ENCODE data around the gene PLA2G4D.

The PLA2G4D gene

DNA sequence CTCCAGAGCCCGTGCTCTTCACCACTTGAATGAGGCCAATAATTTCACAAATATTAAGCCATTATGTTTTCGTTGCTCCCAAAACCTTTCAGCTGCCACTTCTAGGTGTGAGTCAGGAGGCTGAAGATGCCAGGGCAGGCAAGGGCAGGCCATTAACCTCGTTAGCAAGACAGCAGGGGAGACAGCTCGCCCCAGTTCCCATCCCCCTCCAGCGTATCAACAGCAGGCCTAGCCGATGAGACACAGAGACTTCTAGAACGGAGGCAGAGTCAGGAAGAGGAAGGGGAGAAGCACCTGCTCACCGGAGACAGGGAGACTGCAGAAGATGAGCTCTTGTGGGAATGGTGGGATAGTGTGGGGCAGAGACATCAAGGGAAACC is 45.6 kb downstream of the PLA2G4D start:
- no peak for DNase-seq

DNA sequence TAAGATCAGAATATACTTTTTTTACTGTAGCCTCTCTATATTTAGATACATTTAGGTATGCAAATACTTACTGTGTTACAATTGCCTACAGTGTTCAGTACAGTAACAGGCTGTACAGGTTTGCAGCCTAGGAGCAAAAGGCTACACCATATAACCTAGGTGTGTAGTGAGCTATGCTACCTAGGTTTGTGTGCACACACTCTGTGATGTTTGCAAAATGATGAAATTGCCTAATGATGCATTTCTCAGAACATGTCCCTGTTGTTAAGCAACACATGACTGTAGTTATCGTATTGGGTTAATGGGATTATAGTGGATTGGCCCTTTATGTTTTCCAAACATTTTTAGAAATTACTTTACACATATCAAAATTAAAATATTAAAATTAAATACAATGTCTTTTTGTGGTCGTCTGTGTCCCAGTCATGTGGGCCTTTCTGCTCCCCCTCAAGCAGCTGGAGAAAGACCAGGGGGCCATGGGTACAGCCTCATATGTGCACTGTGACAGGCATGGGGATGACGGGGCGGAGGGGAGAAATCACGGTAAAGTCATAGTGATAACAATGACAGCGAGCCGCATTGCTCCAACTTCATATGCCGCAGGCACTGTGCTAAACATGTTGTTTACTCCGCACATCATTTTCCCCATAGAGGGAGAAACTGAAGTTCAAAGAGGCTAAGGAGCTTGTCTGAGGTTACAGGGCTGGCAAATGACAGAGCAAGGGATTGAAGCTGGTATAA is 46.1 kb downstream of the PLA2G4D start:
- DNase-seq: no peak

DNA sequence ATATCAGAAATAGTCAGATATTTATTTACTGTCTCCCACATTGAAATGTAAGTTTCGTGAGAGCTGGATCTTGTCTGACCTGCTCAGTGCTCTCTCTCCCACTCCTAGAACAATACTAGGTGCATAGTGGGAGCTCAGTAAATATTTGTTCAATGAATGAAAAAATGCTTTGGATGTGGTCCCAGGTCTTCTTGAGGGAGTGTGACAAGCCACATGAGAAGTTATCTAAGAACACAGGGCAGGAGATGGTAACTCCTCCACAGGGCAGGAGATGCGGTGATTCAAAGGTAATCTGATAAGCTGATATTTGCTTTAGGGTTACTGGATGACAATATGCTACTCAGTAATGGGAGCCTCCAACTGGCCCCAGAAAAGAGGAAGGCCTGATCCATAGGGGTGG is 47.8 kb downstream of the PLA2G4D start:
- no peak for DNase-seq

DNA sequence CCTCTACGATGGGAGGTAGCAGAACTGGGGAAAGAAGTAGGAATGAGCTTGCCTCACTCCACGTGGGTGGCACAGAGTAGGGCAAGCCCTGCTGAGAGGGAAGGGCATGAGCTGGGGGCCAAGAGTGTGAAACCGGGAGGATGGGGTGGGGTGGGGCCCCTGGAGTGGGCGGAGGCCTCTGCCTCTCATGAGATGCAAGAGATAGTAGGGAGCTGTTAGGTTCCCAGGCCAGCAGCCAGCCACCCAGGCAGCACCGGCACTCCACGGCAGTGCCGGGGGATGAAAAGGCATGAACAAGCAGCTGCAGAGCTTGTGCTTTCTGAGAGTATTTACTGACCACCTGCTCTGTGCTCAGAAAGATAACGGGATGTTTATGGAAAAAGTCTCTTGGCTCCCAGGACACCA is 49.1 kb downstream of the PLA2G4D start:
- DNase-seq: no peak

DNA sequence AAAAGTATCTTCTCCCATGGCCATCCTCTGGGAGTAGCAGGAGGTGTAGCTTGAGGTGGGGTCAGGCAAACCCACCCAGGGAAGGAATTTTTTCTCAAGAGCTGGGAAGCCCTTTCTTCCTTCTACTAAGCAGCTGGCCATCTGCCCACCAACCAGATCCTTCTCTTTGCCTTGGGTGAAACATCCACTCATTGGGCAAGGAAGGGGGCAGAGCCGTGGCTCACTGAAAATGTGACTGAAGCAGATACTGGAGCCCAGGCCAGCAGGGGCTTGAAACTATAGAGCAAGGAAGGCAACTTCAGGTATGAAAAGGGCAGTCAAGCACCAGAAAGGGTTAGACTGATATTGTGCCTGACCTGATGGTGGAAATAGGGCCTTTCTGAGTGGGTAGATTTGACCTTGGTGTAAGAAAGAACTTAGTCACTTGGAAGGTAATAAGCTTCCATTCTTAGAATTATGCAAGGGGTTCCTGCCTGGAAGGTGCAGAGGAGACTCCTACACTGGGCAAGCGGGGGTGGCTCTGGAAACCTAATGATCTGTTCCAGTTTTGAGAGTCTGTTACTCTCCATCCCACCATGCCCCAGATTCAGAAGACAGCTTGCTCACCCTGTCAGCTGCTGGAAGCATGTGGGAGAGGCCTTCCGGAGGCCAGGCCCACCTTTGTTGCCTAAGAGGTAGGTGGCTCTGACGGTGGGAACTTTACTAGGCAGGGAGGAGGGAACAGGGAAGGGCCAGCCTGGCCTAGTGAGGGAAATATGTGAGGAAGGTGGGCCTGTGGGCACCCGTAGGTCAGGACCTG is 51.6 kb downstream of the PLA2G4D start:
- DNase-seq: no peak

DNA sequence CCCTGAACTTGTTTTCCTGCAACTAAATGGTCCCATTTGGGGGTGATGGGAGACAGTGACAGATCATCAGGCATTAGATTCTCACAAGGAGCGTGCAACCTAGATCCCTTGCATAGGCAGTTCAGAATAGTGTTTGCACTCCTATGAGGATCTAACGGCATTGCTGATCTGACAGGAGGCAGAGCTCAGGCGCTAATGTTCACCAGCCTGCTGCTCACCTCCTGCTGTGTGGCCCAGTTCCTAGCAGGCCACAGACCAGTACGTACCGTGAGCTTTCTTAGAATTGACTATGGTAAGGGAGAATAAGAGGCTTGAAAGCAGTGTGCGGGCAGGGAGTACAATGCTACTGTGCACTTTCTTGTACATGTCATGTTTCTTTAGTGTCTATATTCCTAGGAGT is 56.0 kb downstream of the PLA2G4D start:
- DNase-seq: no peak

DNA sequence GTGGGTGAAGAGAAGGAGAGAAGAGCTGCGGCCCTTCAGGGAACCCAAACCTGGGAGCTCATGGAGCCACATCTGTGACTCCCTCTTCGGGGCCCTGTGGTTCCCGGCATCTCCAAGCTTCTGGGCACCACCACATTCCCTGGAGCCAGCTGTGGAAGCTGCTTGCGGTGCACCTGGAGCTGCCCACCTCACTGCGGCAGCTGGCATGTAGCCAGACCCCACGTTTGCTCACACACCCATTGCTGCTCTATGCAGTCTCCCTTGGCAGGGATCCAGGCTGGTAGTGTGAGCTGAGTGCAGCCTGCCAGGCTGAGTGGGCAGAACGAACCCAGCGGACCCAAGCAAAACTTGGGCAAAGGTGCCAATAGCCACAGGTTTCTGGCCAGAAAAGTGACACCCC is 56.7 kb downstream of the PLA2G4D start:
- no peak for DNase-seq

DNA sequence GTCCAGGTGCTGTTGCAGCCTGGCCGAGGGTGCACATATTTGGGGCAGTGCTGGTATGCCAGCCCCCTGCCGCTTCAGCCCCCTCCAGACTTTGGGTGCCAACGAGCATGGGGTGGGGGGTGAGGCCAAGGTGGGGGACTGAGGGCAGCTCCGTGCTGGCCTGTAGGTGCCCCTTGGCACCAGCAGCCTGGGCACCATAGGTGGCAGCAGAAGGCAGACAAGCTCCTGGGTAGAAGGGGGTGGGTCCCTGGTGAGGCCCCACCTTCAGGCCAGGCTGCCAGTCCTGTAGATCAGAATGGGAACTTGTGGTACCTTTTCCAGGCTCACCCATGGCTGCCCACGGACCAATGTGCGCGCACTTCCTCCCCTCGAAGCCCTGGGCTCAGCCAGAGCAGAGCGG is 57.4 kb downstream of the PLA2G4D start:
- DNase-seq: no peak

DNA sequence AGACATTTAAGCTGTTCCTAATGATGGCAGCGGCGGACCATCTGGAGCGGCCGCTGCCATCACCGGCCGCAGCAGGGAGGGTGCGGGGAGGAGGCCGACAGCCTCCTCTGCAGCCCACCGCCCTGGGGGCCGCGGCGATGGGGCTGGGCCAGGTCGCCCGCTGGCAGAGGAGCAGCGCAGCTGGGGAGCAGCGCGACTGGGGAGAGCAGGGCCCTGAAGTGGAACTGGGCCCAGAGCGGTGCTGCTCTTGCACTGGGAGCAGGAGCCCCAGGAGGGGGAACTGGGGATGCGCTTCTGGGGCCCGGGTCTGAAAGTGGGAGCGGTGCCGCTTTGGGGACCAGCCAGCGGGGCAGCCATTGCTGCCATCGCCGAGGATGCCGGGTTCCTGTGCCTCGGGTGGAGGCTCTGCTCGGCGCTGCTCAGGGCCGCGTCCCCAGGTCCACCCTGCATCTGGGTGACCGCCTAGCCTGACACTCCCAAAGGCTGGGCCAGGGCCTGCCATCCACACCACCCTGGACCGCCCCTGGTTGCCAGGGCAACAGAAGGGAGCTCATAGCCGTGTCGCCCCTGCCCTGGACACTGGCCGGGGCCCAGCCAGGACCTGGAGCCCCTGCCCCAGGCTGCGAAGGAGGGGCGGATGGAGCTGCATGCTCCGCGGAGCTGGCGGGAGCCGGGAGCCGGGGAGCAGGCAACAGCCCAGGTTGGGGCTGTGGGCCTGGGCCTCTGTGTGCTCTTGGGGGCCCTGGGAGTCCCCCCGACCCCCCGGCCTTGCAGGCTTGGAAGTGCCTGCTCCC is 58.1 kb downstream of the PLA2G4D start:
- no peak for DNase-seq

DNA sequence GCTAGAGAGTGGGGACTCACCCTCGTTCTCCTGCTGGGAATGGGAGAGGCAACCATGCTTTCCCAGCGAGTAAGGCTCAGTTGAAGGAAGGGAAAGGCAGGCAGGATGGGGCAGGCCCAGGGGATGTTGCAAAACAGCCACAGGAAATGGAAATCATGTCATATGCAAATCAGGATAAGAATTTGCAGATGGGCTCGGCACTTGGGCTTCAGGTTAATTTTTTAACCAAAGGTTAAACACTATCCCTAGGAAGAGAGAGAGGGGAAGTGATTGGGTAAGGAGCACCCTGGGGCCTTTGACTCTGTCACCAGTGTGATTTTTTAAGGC is 59.0 kb downstream of the PLA2G4D start:
- DNase-seq: no peak

DNA sequence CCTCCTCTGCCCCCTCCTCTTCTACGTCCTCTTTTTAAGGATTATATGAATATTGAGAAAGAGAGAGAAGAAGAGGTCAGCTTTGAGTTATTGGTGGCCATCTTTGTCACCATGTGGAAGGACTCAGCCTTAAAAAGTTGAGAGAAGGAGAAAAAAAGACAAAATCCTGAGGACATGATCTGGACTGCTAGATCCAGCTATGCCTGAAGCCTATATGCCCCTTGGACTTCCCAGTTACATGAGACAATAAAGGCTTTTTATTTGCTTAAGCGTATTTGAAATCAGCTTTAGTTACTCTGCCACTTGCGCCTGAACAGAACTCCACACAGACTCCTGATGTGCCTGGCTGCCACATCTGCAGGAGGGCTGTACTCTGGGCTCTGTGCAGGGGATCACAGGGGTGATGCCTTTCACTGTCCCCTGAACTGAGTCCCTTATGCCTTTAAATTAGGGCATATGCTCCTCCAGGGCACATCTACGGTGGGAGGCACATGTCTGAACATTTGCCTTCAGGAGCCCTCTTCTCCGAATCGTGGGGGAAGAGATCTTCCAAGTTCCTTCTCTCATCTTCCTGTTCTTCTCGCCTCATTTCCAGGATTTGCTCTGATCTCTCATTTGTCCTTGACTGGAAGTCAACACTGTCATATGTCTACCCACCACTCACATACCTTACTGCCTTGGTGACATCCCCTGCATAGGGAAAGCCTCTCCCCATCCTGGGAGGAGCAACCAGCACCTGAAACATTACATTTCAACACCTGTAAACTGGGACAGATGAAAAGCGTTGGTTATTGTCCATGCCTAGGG is 59.5 kb downstream of the PLA2G4D start:
- DNase-seq: no peak

DNA sequence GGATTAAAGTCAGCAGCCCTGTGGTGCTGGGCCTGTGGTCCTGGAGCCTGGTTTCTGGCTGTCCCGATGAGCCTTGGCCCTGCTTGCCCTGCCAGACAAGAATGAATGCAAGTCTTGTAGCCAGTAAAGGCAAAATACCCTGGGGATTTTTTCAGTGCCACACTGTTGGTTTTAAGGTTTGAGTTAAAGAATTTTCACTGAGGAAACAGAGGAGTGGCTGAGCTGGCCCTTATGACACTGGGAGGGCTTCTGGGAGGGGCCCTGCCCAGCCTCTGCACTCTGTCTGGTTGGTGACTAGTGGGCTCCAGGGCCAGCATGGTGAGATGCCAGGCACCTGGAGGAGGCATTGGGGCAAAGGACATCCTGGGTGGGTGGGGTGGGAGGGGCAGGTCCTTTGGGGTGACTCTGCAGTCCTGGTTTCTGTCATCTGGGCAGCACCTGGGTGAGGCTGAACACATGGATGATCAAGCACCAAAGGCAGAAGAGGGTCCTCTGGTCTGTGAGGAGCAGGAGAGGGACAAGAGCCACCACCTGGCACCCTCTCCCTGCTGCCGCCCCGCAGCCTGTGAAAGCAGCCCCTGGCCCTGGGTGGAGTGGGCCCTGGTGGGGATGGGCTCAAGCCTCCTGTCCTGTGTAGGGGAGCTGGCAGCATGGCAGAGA is 61.0 kb downstream of the PLA2G4D start:
- DNase-seq: no peak

DNA sequence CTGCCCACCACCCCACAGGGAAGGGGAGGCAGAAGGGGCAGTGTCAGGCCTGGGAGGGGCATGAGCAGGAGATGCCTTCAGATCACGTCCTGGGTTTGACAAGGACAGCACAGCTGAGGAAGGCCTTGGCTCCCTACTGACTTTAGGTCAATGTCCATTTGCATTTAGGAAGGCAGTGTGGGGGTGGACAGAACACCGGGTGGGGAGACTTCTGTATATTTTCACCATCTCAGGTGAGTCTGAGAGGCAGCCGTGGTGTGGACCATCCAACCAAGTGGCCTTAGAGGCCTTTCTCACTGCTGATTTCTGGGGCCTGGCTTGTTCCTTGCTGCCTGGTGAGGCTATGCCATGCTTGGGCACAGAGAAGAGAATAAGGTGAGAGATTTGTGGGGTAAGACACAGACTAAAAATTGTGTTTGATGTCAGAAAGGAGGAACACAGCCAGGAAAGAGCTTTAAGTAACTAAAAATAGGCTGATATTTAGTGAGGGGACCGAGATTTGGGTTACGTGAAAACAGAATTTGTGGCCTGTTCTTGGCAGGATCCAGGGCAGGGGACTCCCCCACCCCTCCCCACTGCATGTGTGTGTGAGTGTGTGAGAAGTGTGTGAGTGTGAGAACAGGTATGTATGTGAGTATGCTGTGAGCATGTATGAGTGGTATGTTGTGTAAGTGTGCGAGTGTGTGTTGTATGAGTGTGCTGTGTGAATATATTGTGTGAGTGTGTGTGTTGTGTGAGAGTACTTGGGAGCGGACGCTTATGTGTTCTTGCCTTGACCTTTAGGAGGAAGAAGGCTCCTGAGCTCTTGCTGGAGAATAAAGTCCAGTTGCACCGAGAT is 61.8 kb downstream of the PLA2G4D start:
- DNase-seq: no peak

DNA sequence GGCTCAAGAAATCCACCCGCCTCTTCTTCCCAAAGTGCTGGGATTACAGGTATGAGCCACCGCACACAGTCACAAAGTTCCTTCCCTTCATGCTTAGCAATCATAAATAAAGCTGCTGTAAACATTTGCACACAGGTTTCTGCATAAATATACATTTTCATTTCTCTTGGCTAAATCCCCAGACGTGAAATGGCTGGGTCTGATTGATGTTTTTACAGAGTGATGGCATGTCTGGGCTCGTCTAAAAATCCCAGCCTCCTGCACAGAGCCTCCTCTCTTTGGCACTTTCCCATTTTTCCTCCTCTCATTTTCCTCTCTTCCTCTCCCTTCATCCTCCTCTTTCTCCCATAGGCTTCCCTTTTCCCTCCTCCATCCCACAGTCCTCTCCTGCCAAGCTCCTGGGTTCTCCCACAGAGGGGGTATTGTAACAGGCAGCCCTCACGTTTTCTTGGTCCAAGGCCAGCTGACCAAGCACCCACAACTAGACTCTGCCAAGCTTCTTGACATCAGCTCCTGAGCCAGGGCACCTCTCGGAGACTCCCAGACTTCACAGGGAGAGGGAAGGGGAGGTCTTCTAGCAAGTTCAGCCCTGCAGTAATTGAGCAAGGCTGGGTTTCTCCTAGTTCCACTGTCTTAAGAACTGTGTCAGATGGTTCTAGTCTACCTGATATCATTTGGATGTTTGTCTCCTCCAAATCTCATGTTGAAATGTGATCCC is 63.0 kb downstream of the PLA2G4D start:
- DNase-seq: no peak

DNA sequence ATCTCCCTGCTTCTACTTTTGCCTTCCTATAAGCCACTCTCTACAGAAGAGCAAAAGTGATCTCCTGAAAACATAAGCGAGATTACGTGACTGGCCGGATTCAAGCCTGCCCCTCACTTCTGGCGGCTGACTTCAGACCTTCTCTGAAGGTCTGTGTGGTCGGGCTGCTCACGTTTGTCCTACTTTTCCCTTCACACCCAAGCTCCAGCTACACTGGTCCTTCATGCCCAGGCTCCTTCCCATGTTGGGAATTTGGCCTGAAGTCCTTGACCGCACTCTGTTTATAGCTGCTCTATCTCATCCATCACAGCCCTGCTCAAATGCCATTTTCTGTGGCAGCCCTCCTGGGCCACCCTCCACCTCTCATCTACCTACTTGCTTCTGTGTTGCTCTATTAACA is 66.8 kb downstream of the PLA2G4D start:
- no peak for DNase-seq

DNA sequence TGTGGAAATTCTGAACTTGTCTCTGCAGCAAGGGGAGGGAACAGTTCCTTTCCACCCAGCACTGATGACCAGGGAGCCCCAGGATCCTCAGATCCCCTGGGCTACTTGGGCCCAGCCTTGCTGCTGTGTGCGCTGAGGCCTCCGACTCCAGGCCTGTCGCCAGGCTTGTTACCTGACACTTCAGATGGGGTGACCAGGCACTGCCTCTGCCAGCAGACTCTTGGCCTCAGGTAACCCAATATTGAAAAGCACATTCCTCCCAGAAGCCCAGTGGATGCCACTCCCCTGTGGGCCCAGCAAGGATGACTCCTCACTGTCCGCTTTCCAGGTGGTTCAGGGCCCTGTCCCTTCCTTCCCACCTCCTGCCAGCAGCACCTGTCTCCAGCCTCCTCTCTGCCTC is 70.1 kb downstream of the PLA2G4D start:
- DNase-seq: no peak

DNA sequence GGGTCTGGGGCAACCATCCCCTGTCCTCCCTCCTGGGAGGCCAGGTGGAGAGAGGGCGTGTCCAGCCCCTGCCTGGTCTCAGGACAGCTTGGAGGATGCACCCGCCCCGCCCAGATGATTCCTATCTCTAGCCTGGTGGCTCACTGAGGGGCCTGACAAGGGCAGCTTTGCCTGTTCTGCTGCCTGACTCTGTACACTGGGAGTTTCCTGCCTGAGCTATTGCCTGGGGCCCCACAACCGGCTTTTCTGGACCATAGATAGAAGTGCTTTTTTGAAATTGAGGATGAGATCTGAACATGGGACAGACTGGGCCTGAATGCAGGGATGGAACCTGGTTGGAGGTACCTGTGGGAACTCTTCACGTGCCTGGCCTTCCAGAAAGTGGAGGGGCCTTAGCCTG is 72.8 kb downstream of the PLA2G4D start:
- no peak for DNase-seq

DNA sequence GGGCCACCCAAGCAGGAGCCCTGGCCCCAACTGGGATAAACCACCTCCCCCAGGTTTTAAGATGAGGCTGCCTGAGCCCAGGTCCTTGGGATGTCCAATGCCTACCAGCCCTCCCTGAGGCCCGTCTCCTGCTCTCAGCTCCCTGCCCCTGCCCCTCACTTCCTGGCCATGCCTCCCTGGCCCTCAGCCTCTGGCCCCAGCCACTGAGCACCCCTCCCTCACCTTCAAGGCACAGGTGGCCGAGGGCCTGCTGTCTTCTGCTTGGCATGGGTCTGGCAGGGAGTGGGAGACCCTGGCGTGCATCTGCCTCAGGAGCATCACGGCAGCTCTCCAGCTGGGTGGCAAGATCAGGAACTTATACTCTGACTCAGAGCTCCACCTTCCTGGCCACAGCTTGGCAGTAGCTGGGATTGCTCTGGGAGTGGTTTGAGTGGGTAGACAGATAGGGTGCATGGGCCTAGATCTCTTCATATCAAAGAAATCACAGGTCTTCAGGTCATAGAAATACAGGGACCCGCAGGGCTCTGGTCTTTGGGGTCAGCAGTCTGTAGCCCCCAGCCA is 73.6 kb downstream of the PLA2G4D start, which contains the start of gene PLA2G4E:
TSS of gene PLA2G4E (minus strand) at position 330 of the 561 bp plus-strand sequence. CDS start at position 318, 12 bp downstream.
- DNase-seq: no peak

DNA sequence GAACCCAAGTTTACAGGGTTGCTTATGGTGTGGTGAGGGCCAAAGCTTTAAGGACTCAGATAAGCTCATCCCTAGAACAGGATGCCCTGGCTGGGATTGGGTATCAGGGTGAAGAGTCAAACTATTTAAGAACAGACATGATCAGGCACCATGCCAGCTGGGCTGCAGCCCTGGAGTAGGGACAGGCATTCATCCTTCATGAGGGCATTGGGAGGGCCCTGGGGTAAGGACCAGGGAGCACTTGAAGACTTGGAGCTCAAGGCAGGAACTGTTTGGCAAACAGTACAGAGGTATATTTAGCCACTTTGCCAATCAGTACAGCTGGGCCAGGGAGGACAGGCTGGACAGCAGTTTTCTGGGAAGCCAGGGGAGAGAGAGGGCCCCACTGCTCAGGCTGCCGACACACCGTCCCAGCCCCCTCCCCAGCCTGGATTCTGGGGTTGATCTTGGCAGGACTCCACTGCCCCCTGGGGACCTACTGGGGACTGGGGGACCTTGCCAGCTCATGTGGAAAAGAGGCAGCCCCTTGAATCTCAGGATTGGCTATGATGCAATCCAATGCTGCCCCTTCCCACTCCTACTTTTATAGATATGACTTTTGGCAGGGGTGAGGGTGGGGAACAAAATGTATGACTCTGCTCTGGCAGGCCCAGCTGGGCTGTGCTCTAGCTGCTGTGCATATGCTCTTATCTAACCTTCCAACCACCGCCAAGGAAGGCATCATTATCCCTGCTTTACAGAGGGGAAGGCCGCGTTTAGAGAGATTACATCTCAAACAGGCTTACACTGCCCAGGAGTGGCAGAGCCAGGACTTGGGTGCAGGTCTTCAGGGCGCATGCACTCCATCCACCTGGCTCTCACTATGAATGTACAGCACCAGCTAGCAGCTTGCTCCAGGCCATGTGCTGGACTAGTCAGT is 75.8 kb downstream of the PLA2G4D start:
- no peak for DNase-seq

Measured in CD4-positive, alpha-beta T cell treated with Interleukin-6 for 4 hours (primary cell).